ENCODE measurements around the gene PDZD2.

The PDZD2 gene

GRCh38 chr5:31617867-31618266 is 21.1 kb upstream of the PDZD2 start:
- H3K27me3 ChIP-seq (ENCODE audit: insufficient read depth, low read length), result no peaks in the 10 kb centered on the region
- no peaks in the 10 kb centered on the region for H3K79me1 ChIP-seq (ENCODE audit: low read length)
- no peak for DNase-seq
- H3K14ac ChIP-seq (ENCODE audit: low read length), result no peak overlapping the region
- no peak overlapping the region for H2BK12ac ChIP-seq (ENCODE audit: low read length)
- no peak overlapping the region for H3K18ac ChIP-seq (ENCODE audit: low read length)
- no peaks in the 10 kb centered on the region for H3K9me3 ChIP-seq (ENCODE audit: insufficient read depth, low read depth, low read length)
- no peak overlapping the region for H2AK5ac ChIP-seq (ENCODE audit: low read length)
- H3K36me3 ChIP-seq (ENCODE audit: control insufficient read depth in 1 of 2, insufficient read depth in 2 of 2, low read length in 2 of 2), result no peaks in the 10 kb centered on the region
- no peak overlapping the region for H2BK120ac ChIP-seq (ENCODE audit: insufficient read depth, low read length, poor library complexity)
- H2BK5ac ChIP-seq (ENCODE audit: low read depth, low read length, poor library complexity), result no peak overlapping the region
- H3K4me3 ChIP-seq (ENCODE audit: low read depth, low read length), result no peak overlapping the region
- no peak overlapping the region for H4K8ac ChIP-seq (ENCODE audit: low read depth, low read length)
- no peak overlapping the region for H3K27ac ChIP-seq (ENCODE audit: low read depth, low read length)
- WGBS (ENCODE audit: extremely low coverage, insufficient coverage, insufficient read length), result no CpG with 5 or more reads among the region's 5 CpGs
- H3K4me2 ChIP-seq (ENCODE audit: low read length), result no peak overlapping the region
- H3K79me2 ChIP-seq (ENCODE audit: control insufficient read depth, insufficient read depth, low read length, poor library complexity), result no peaks in the 10 kb centered on the region
- H3K9ac ChIP-seq (ENCODE audit: low read length), result no peak overlapping the region
- H4K12ac ChIP-seq (ENCODE audit: low read depth, low read length), result no peak overlapping the region
- H3K4ac ChIP-seq (ENCODE audit: low read depth, low read length), result no peak overlapping the region
- H3K4me1 ChIP-seq (ENCODE audit: control insufficient read depth in 1 of 2, insufficient read depth in 2 of 2, low read length in 2 of 2), result no peaks in the 10 kb centered on the region
- H2AFZ ChIP-seq (ENCODE audit: insufficient read depth, low read length, poor library complexity), result no peak overlapping the region
- H4K91ac ChIP-seq (ENCODE audit: low read depth, low read length), result no peak overlapping the region
- no peak overlapping the region for H3K23ac ChIP-seq (ENCODE audit: low read length)

- no peak overlapping the region for H4K91ac ChIP-seq (ENCODE audit: low read depth, low read length)
- H3K36me3 ChIP-seq (ENCODE audit: control insufficient read depth in 1 of 2, insufficient read depth in 2 of 2, low read length in 2 of 2), result no peaks in the 10 kb centered on the region
- no peaks in the 10 kb centered on the region for H3K27me3 ChIP-seq (ENCODE audit: insufficient read depth, low read length)
- H3K18ac ChIP-seq (ENCODE audit: low read length), result no peak overlapping the region
- H4K12ac ChIP-seq (ENCODE audit: low read depth, low read length), result no peak overlapping the region
- no peak overlapping the region for H3K4ac ChIP-seq (ENCODE audit: low read depth, low read length)
- H3K79me2 ChIP-seq (ENCODE audit: control insufficient read depth, insufficient read depth, low read length, poor library complexity), result no peaks in the 10 kb centered on the region
- H2AFZ ChIP-seq (ENCODE audit: insufficient read depth, low read length, poor library complexity), result no peak overlapping the region
- no peaks in the 10 kb centered on the region for H3K4me1 ChIP-seq (ENCODE audit: control insufficient read depth in 1 of 2, insufficient read depth in 2 of 2, low read length in 2 of 2)
- H3K4me3 ChIP-seq (ENCODE audit: low read depth, low read length), result peak overlapping the region; percentile 36
- peak overlapping the region; percentile 74 for H3K23ac ChIP-seq (ENCODE audit: low read length)
- no peak for DNase-seq
- no peaks in the 10 kb centered on the region for H3K79me1 ChIP-seq (ENCODE audit: low read length)
- H3K4me2 ChIP-seq (ENCODE audit: low read length), result no peak overlapping the region
- H2BK5ac ChIP-seq (ENCODE audit: low read depth, low read length, poor library complexity), result no peak overlapping the region
- WGBS (ENCODE audit: extremely low coverage, insufficient coverage, insufficient read length), result no CpG with 5 or more reads among the region's 4 CpGs
- H3K9ac ChIP-seq (ENCODE audit: low read length), result no peak overlapping the region
- no peaks in the 10 kb centered on the region for H3K9me3 ChIP-seq (ENCODE audit: insufficient read depth, low read depth, low read length)
- H2BK12ac ChIP-seq (ENCODE audit: low read length), result no peak overlapping the region
- no peak overlapping the region for H4K8ac ChIP-seq (ENCODE audit: low read depth, low read length)
- H3K27ac ChIP-seq (ENCODE audit: low read depth, low read length), result no peak overlapping the region
- H3K14ac ChIP-seq (ENCODE audit: low read length), result no peak overlapping the region
- no peak overlapping the region for H2AK5ac ChIP-seq (ENCODE audit: low read length)
- no peak overlapping the region for H2BK120ac ChIP-seq (ENCODE audit: insufficient read depth, low read length, poor library complexity)
Measured at GRCh38 chr5:31620026-31620425, 18.9 kb upstream of the PDZD2 start.

- Histone ChIP-seq H4K91ac (ENCODE audit: low read depth, low read length) (no peak overlapping the region), H3K9me3 (ENCODE audit: insufficient read depth, low read depth, low read length) (no peaks in the 10 kb centered on the region), H3K36me3 (ENCODE audit: control insufficient read depth in 1 of 2, insufficient read depth in 2 of 2, low read length in 2 of 2) (no peaks in the 10 kb centered on the region), H3K9ac (ENCODE audit: low read length) (no peak overlapping the region), H3K4me3 (ENCODE audit: low read depth, low read length) (no peak overlapping the region), H2BK12ac (ENCODE audit: low read length) (no peak overlapping the region), H2AK5ac (ENCODE audit: low read length) (no peak overlapping the region), H3K79me1 (ENCODE audit: low read length) (no peaks in the 10 kb centered on the region), H3K27ac (ENCODE audit: low read depth, low read length) (no peak overlapping the region), H3K27me3 (ENCODE audit: insufficient read depth, low read length) (no peaks in the 10 kb centered on the region), H4K12ac (ENCODE audit: low read depth, low read length) (no peak overlapping the region), H3K14ac (ENCODE audit: low read length) (no peak overlapping the region), H3K4me1 (ENCODE audit: control insufficient read depth in 1 of 2, insufficient read depth in 2 of 2, low read length in 2 of 2) (no peaks in the 10 kb centered on the region), H3K4ac (ENCODE audit: low read depth, low read length) (no peak overlapping the region), H3K23ac (ENCODE audit: low read length) (no peak overlapping the region), H3K79me2 (ENCODE audit: control insufficient read depth, insufficient read depth, low read length, poor library complexity) (no peaks in the 10 kb centered on the region), H3K4me2 (ENCODE audit: low read length) (no peak overlapping the region), H4K8ac (ENCODE audit: low read depth, low read length) (no peak overlapping the region), H2BK120ac (ENCODE audit: insufficient read depth, low read length, poor library complexity) (no peak overlapping the region), H2AFZ (ENCODE audit: insufficient read depth, low read length, poor library complexity) (no peak overlapping the region), H2BK5ac (ENCODE audit: low read depth, low read length, poor library complexity) (no peak overlapping the region), H3K18ac (ENCODE audit: low read length) (no peak overlapping the region)
- no CpG with 5 or more reads among the region's 4 CpGs for WGBS (ENCODE audit: extremely low coverage, insufficient coverage, insufficient read length)
- DNase-seq, result no peak
Measured at GRCh38 chr5:31623249-31623648, 15.7 kb upstream of the PDZD2 start.

GRCh38 chr5:31625394-31625793 is 13.5 kb upstream of the PDZD2 start:
- Histone ChIP-seq H3K18ac (ENCODE audit: low read length) (no peak overlapping the region), H2AFZ (ENCODE audit: insufficient read depth, low read length, poor library complexity) (no peak overlapping the region), H3K79me1 (ENCODE audit: low read length) (no peaks in the 10 kb centered on the region), H3K4me3 (ENCODE audit: low read depth, low read length) (no peak overlapping the region), H3K9ac (ENCODE audit: low read length) (no peak overlapping the region), H3K9me3 (ENCODE audit: insufficient read depth, low read depth, low read length) (no peaks in the 10 kb centered on the region), H4K12ac (ENCODE audit: low read depth, low read length) (no peak overlapping the region), H3K4me1 (ENCODE audit: control insufficient read depth in 1 of 2, insufficient read depth in 2 of 2, low read length in 2 of 2) (no peaks in the 10 kb centered on the region), H3K14ac (ENCODE audit: low read length) (no peak overlapping the region), H3K4me2 (ENCODE audit: low read length) (no peak overlapping the region), H3K36me3 (ENCODE audit: control insufficient read depth in 1 of 2, insufficient read depth in 2 of 2, low read length in 2 of 2) (no peaks in the 10 kb centered on the region), H4K91ac (ENCODE audit: low read depth, low read length) (no peak overlapping the region), H2BK120ac (ENCODE audit: insufficient read depth, low read length, poor library complexity) (no peak overlapping the region), H4K8ac (ENCODE audit: low read depth, low read length) (no peak overlapping the region), H3K79me2 (ENCODE audit: control insufficient read depth, insufficient read depth, low read length, poor library complexity) (no peaks in the 10 kb centered on the region), H2BK12ac (ENCODE audit: low read length) (no peak overlapping the region), H3K27me3 (ENCODE audit: insufficient read depth, low read length) (no peaks in the 10 kb centered on the region), H2AK5ac (ENCODE audit: low read length) (no peak overlapping the region), H3K27ac (ENCODE audit: low read depth, low read length) (no peak overlapping the region), H3K4ac (ENCODE audit: low read depth, low read length) (no peak overlapping the region), H3K23ac (ENCODE audit: low read length) (no peak overlapping the region), H2BK5ac (ENCODE audit: low read depth, low read length, poor library complexity) (no peak overlapping the region)
- no CpG with 5 or more reads among the region's 1 CpG for WGBS (ENCODE audit: extremely low coverage, insufficient coverage, insufficient read length)
- peak in 1 of 2 donors; percentile 55 for DNase-seq
